K562 (cell line): ENCODE data around the gene CDCA7. TPM values are rescaled to one million over a fixed set of nuclear protein-coding genes. Genes with fewer than 3 reads are reported as not detected.

Source experiments
- ATAC-seq: fragments of 200-7000 bp; cut with Tn5 transposase; 3 replicates; pipeline ENCODE4 v1.9.1; 2020; ENCODE audit warnings: moderate library complexity
- BruUV-seq: library from RNA; stranded (reverse); fragments of 400-500 nt; replicated peaks from 2 replicates; lab custom pipeline; 2021; lab: Mats Ljungman, UMichigan
- CTCF ChIA-PET: fragments of 300-600 bp; formaldehyde crosslinking; extraction: SDS; loops from one replicate; lab custom pipeline; 2021; ENCODE audit warnings: low intra/inter-chr PET ratio; lab: Yijun Ruan, JAX
- POLR2A ChIA-PET: fragments of 300-600, 350-650 bp; sonication (Branson Sonifier 250); formaldehyde crosslinking; extraction: SDS; loops from one replicate; lab custom pipeline; 2021; ENCODE audit warnings: antibody characterized with exemption, inconsistent platforms; lab: Yijun Ruan, JAX
- DNase-seq, 4 experiments: peaks; one replicate each; pipeline versions ENCODE4 v3.0.0 to v3.0.0-alpha.2; 2011 to 2018; ENCODE audit warnings: low spot score in 3 of 4, mixed read lengths in 3 of 4; ENCODE audit errors: extremely low read depth in 1 of 4
- FAIRE-seq: peaks from 2 replicates; lab custom pipeline; 2011; peaks lifted over from hg19 to GRCh38; lab: Jason Lieb, UNC
- H2AFZ ChIP-seq: 2 replicates; pipeline ENCODE4 v1.6.0; 2011; ENCODE audit warnings: low read depth, low read length, control low read depth, inconsistent platforms
- H3K27ac ChIP-seq: fragments of 200-600 bp; 3 replicates; pipeline ENCODE4 v1.8.0; 2011; ENCODE audit warnings: low read depth, mild to moderate bottlenecking, control low read depth, inconsistent platforms, low read length, moderate library complexity, mixed read lengths; ENCODE audit errors: extremely low read depth
- H3K27me3 ChIP-seq, 2 experiments: fragments of 300-600 bp in 1 of 2; 2 replicates in 1 of 2; 3 replicates in 1 of 2; pipeline versions ENCODE4 v1.6.0 to v1.8.0; 2011; ENCODE audit warnings: inconsistent platforms in 2 of 2, low read length in 2 of 2, mild to moderate bottlenecking in 1 of 2, mixed read lengths in 1 of 2, moderate library complexity in 1 of 2; ENCODE audit not compliant: control insufficient read depth in 2 of 2, insufficient read depth in 2 of 2
- H3K36me3 ChIP-seq: fragments of 300-600 bp; 3 replicates; pipeline ENCODE4 v1.8.0; 2011; ENCODE audit warnings: mild to moderate bottlenecking, low read length, inconsistent platforms; ENCODE audit not compliant: control insufficient read depth, insufficient read depth
- H3K4me1 ChIP-seq, 2 experiments: fragments of 200-600 bp in 1 of 2; replicated peaks in 1 of 2; 2 replicates in 1 of 2; 3 replicates in 1 of 2; pipeline versions ENCODE4 v1.5.1 to v1.8.0; 2011; ENCODE audit warnings: inconsistent platforms in 2 of 2, low read length in 2 of 2, mild to moderate bottlenecking in 1 of 2, mixed read lengths in 1 of 2, moderate library complexity in 1 of 2; ENCODE audit not compliant: control insufficient read depth in 2 of 2, insufficient read depth in 2 of 2
- H3K4me2 ChIP-seq: 2 replicates; pipeline ENCODE4 v1.6.1; 2011; ENCODE audit warnings: low read length, control low read depth, inconsistent platforms, mixed read lengths; ENCODE audit not compliant: insufficient read depth
- H3K4me3 ChIP-seq: fragments of 200-600 bp; sonication (generic), shearing (Covaris generic); 2 replicates; pipeline ENCODE4 v1.5.1; 2016; ENCODE audit warnings: control low read depth, inconsistent platforms
- H3K79me2 ChIP-seq: fragments of 200-600 bp; 3 replicates; pipeline ENCODE4 v1.8.0; 2011; ENCODE audit warnings: low read length, inconsistent platforms; ENCODE audit not compliant: control insufficient read depth, insufficient read depth
- H3K9ac ChIP-seq, 2 experiments: 2 replicates each; pipeline versions ENCODE4 v1.6.0 to v1.6.1; 2011; ENCODE audit warnings: low read depth in 2 of 2, low read length in 2 of 2, control low read depth in 1 of 2, inconsistent platforms in 1 of 2, mild to moderate bottlenecking in 1 of 2, mixed read lengths in 1 of 2; ENCODE audit not compliant: insufficient read depth in 1 of 2
- H3K9me1 ChIP-seq: one replicate; pipeline ENCODE4 v1.6.0; 2011; ENCODE audit warnings: inconsistent platforms, mild to moderate bottlenecking, low read length, moderate library complexity; ENCODE audit not compliant: control insufficient read depth, insufficient read depth
- H3K9me3 ChIP-seq: replicated peaks from 2 replicates; pipeline ENCODE4 v1.5.1; 2011; ENCODE audit warnings: low read depth, low read length, inconsistent platforms; ENCODE audit not compliant: control insufficient read depth, insufficient read depth
- H4K20me1 ChIP-seq: replicated peaks from 2 replicates; pipeline ENCODE4 v1.6.1; 2011; ENCODE audit warnings: low read length, inconsistent platforms, mixed read lengths; ENCODE audit not compliant: control insufficient read depth, insufficient read depth
- AFF4 ChIP-seq: sonication (generic); formaldehyde crosslinking; IDR thresholded peaks from 2 replicates; pipeline ENCODE4 v1.8.0; 2023; ENCODE audit warnings: mild to moderate bottlenecking, missing genetic modification reagents
- CHD1 ChIP-seq: fragments of 200-600 bp; sonication (generic); IDR thresholded peaks from one replicate; pipeline ENCODE4 v1.6.1; 2012; ENCODE audit warnings: mild to moderate bottlenecking, moderate library complexity, low read length, inconsistent platforms
- CHD4 ChIP-seq: fragments of 200-600 bp; sonication (generic); IDR thresholded peaks from 3 replicates; pipeline ENCODE4 v1.6.1; 2012; ENCODE audit warnings: low read depth, mild to moderate bottlenecking, mixed read lengths, low read length, inconsistent platforms; ENCODE audit not compliant: insufficient read depth, insufficient replicate concordance, poor library complexity, severe bottlenecking
- HDAC3 ChIP-seq: fragments of 450-650 bp; IDR thresholded peaks from 2 replicates; pipeline ENCODE4 v1.6.1; 2018; ENCODE audit warnings: borderline replicate concordance, mild to moderate bottlenecking, moderate library complexity; ENCODE audit not compliant: partially characterized antibody
- MBD1 ChIP-seq: fragments of 250-450 bp; sonication (Bioruptor Pico); IDR thresholded peaks from 2 replicates; pipeline ENCODE4 v1.8.0; 2022; ENCODE audit warnings: inconsistent platforms
- SIN3B ChIP-seq: fragments of 450-650 bp; IDR thresholded peaks from 2 replicates; pipeline ENCODE4 v1.6.1; 2017; ENCODE audit warnings: low read depth, mild to moderate bottlenecking, moderate library complexity
- TCF7L2 ChIP-seq: fragments of 150-350 bp; IDR thresholded peaks from 2 replicates; pipeline ENCODE4 v1.6.1; 2016; ENCODE audit warnings: low read depth, mild to moderate bottlenecking, low read length, moderate library complexity
- ZNF12 ChIP-seq: sonication (generic); formaldehyde crosslinking; IDR thresholded peaks from 2 replicates; pipeline ENCODE4 v1.4.0; 2020; ENCODE audit warnings: mild to moderate bottlenecking, missing genetic modification reagents
- ZNF311 ChIP-seq: fragments of 250-450 bp; sonication (Bioruptor Pico); IDR thresholded peaks from 2 replicates; pipeline ENCODE4 v1.4.0; 2020; ENCODE audit warnings: mild to moderate bottlenecking, moderate library complexity
- ZNF655 ChIP-seq: fragments of 250-450 bp; sonication (Bioruptor Pico); IDR thresholded peaks from 2 replicates; pipeline ENCODE4 v1.5.0; 2021
- WGBS: fragments of 100-300 bp; shearing (Covaris generic); methylation state at CpG from one replicate; pipeline ENCODE4 v1.1.6; 2016; ENCODE audit warnings: low coverage, mixed read lengths; ENCODE audit not compliant: insufficient coverage; ENCODE audit errors: missing lambda C conversion rate; 5-methylcytosine and 5-hydroxymethylcytosine counted together
- in situ Hi-C: fragments of 300-500 bp; cut with MboI; formaldehyde crosslinking; loops from 4 replicates; pipeline ENCODE4 v1.15.0; 2018; ENCODE audit warnings: inconsistent platforms, mixed read lengths
- intact Hi-C: fragments of 100-400 bp; cut with micrococcal nuclease; formaldehyde crosslinking; loops from 2 replicates; pipeline ENCODE4 v1.14.2; 2022
- polyA plus RNA-seq, 8 experiments: library from polyadenylated mRNA; depleted of rRNA in 4 of 8; stranded (reverse) in 5 of 8; unstranded in 3 of 8; fragments of >200 nt; fragmentation: Nextera tagmentation in 2 of 8; fragmentation: Illumina TruSeq in 1 of 8; extraction: Ambion mirVana in 2 of 8; extraction: Trizol in 1 of 8; gene quantifications; 2 replicates each; pipeline versions ENCODE4 v1.2.1 to v1.2.3, GENCODE V29; 2011 to 2014; ENCODE audit warnings: inconsistent platforms in 1 of 8, missing spikeins in 1 of 8
- total RNA-seq, 7 experiments: library from RNA; depleted of rRNA in 6 of 7; stranded (reverse); fragments of >200 nt in 6 of 7; fragmentation: Illumina TruSeq in 2 of 7; extraction: Trizol in 2 of 7; gene quantifications; 2 replicates each; pipeline versions ENCODE4 v1.2.1 to v1.2.3, GENCODE V29; 2011 to 2021; ENCODE audit warnings: low replicate concordance in 1 of 7
- TF ChIP-seq, protein P1 (sequence below): fragments of 250-450 bp; sonication (Bioruptor Pico); IDR thresholded peaks from 2 replicates; pipeline ENCODE4 v1.4.0; 2020; ENCODE audit warnings: mild to moderate bottlenecking, moderate library complexity, borderline replicate concordance

The CDCA7 gene
- total and polyA plus RNA-seq, 9 of the 15 experiments (the other 6 are each of a cell fraction or from before 2014, with no cell fraction given): 28.5 to 122 (median 51.0) TPM

- no peak for ATAC-seq
- Histone ChIP-seq H3K9me1 (peaks cover 3% of the 10 kb centered on the region), H3K4me1 (peaks cover 13 to 22% of the 10 kb centered on the region in 2 experiments; a peak in 4 of 5 replicates), H3K9me3 (no peaks in the 10 kb centered on the region), H3K27me3 (0 out of 5 replicates have a peak, but pooled peaks cover 0 to 5% of the 10 kb centered on the region in 2 experiments), H3K79me2 (peaks cover 37% of the 10 kb centered on the region), H3K27ac (no peak overlapping the region; the same call in 2 of the 3 replicates), H3K9ac (peak overlapping the region in 1 of 2 experiments; percentile 85; a peak in 2 of 4 replicates), H3K4me3 (no peak overlapping the region; the same call in 1 of the 2 replicates), H4K20me1 (peaks cover 11% of the 10 kb centered on the region; the same call in 1 of the 2 replicates), H3K4me2 (no peak overlapping the region), H2AFZ (peak overlapping the region; percentile 98), H3K36me3 (peaks cover 19% of the 10 kb centered on the region; the same call in 2 of the 3 replicates)
- in situ Hi-C loops: no loop called here
- intact Hi-C loops: loop anchor here (10.0 kb wide), 1 partner anchor 139 kb away; no protein-coding TSS in a partner anchor
- BruUV-seq: no TSS peak
- 54% methylated on average over 5 of the region's 5 CpGs for WGBS
- FAIRE-seq: no peak
- POLR2A ChIA-PET: interaction anchor here (1.2 to 1.5 kb wide), 2 partner anchors 22 to 113 kb away, joined by 3 to 4 read pairs; no protein-coding TSS in a partner anchor
- CTCF ChIA-PET: no interaction called here
- DNase-seq: no peak
- TF ChIP-seq, protein P1, sequence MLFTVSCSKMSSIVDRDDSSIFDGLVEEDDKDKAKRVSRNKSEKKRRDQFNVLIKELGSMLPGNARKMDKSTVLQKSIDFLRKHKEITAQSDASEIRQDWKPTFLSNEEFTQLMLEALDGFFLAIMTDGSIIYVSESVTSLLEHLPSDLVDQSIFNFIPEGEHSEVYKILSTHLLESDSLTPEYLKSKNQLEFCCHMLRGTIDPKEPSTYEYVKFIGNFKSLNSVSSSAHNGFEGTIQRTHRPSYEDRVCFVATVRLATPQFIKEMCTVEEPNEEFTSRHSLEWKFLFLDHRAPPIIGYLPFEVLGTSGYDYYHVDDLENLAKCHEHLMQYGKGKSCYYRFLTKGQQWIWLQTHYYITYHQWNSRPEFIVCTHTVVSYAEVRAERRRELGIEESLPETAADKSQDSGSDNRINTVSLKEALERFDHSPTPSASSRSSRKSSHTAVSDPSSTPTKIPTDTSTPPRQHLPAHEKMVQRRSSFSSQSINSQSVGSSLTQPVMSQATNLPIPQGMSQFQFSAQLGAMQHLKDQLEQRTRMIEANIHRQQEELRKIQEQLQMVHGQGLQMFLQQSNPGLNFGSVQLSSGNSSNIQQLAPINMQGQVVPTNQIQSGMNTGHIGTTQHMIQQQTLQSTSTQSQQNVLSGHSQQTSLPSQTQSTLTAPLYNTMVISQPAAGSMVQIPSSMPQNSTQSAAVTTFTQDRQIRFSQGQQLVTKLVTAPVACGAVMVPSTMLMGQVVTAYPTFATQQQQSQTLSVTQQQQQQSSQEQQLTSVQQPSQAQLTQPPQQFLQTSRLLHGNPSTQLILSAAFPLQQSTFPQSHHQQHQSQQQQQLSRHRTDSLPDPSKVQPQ: no peak
- TF ChIP-seq CHD1 (no peak), ZNF311 (CRISPR knock-in tag) (no peak), HDAC3 (no peak), SIN3B (no peak), MBD1 (CRISPR knock-in tag) (no peak), AFF4 (CRISPR knock-in tag) (no peak), CHD4 (no peak), ZNF655 (no peak), ZNF12 (CRISPR knock-in tag) (no peak), TCF7L2 (no peak)
Observed at GRCh38 chr2:173353556-173353955, 1.1 kb upstream of the CDCA7 start.
